Stimulated activated CD4-positive, alpha-beta T cell treated with anti-CD3 and anti-CD28 coated beads, TNF-alpha, amount 100 ng/mL, for 48 hours (primary cell): ENCODE data around the gene SWT1.
"Not testable (repeated sequence)": the region's sequence is repeated elsewhere in the genome, so short reads cannot be mapped to it uniquely, and the experiment has no call there.

Experiments
- DNase-seq, 3 donors: peaks; one replicate each; pipeline ENCODE4 v3.0.0-alpha.2; 2020; ENCODE audit warnings: low read depth in 3 of 3

Gene SWT1

GRCh38 chr1:185170291-185170848, 13.4 kb downstream of the SWT1 start:
- peak in 1 of 3 donors; percentile 27 for DNase-seq

- no peak for DNase-seq
Observed at GRCh38 chr1:185193756-185194155, 36.8 kb downstream of the SWT1 start.

GRCh38 chr1:185198712-185199111, 41.7 kb downstream of the SWT1 start:
- not testable (repeated sequence) for DNase-seq

GRCh38 chr1:185200889-185201288, 43.9 kb downstream of the SWT1 start:
- DNase-seq: no peak

GRCh38 chr1:185207170-185207569, 50.2 kb downstream of the SWT1 start:
- no peak for DNase-seq

- DNase-seq: no peak
Observed at GRCh38 chr1:185207980-185208602, 51.1 kb downstream of the SWT1 start.

- no peak for DNase-seq
Observed at GRCh38 chr1:185208626-185209180, 51.7 kb downstream of the SWT1 start.

GRCh38 chr1:185209357-185209756, 52.4 kb downstream of the SWT1 start:
- not testable (repeated sequence) for DNase-seq

- DNase-seq: no peak
Observed at GRCh38 chr1:185213091-185213490, 56.1 kb downstream of the SWT1 start.

GRCh38 chr1:185215911-185216310, 58.9 kb downstream of the SWT1 start:
- no peak for DNase-seq

GRCh38 chr1:185224132-185224531, 67.2 kb downstream of the SWT1 start:
- no peak for DNase-seq

- no peak for DNase-seq
Observed at GRCh38 chr1:185227161-185227560, 70.2 kb downstream of the SWT1 start.

- no peak for DNase-seq
Observed at GRCh38 chr1:185228979-185229378, 72.0 kb downstream of the SWT1 start.

- no peak for DNase-seq
Observed at GRCh38 chr1:185229981-185230380, 73.0 kb downstream of the SWT1 start.

- no peak for DNase-seq
Observed at GRCh38 chr1:185232874-185233273, 75.9 kb downstream of the SWT1 start.

- not testable (repeated sequence) for DNase-seq
Observed at GRCh38 chr1:185234183-185234582, 77.2 kb downstream of the SWT1 start.

GRCh38 chr1:185237176-185237575, 80.2 kb downstream of the SWT1 start:
- not testable (repeated sequence) for DNase-seq

GRCh38 chr1:185237661-185238060, 80.7 kb downstream of the SWT1 start:
- no peak for DNase-seq

GRCh38 chr1:185238447-185238846, 81.5 kb downstream of the SWT1 start:
- no peak for DNase-seq

GRCh38 chr1:185239861-185240260, 82.9 kb downstream of the SWT1 start:
- no peak for DNase-seq

GRCh38 chr1:185241127-185241526, 84.2 kb downstream of the SWT1 start:
- no peak for DNase-seq

- DNase-seq: peak; percentile 24 to 57 (median 55)
Observed at GRCh38 chr1:185244015-185244747, 87.2 kb downstream of the SWT1 start.

GRCh38 chr1:185245466-185245865, 88.5 kb downstream of the SWT1 start:
- no peak for DNase-seq
